Omental fat pad (tissue), 4 donors: ENCODE results near the gene GLOD5. TPM values are rescaled to one million over a fixed set of nuclear protein-coding genes. Genes with fewer than 3 reads are reported as not detected.

Experiments
- ATAC-seq: fragments of 150-250 bp; one replicate; pipeline ENCODE4 v1.9.1; 2016; ENCODE audit warnings: mild to moderate bottlenecking, moderate library complexity; ENCODE audit not compliant: low FRiP score
- DNase-seq: peaks from one replicate; pipeline ENCODE4 v3.0.0-alpha.2; 2019; ENCODE audit warnings: low spot score
- total RNA-seq, 4 donors: library from RNA; depleted of rRNA; stranded (reverse); fragments of >200 nt; gene quantifications; one replicate each; pipeline ENCODE4 v1.1.0, GENCODE V29; 2016
- TF ChIP-seq, protein P1 (sequence below), 3 donors: fragments of 450-650 bp; IDR thresholded peaks; one replicate each; pipeline ENCODE4 v1.5.1; 2016 to 2017; ENCODE audit warnings: antibody characterized with exemption in 3 of 3, mild to moderate bottlenecking in 3 of 3, moderate library complexity in 2 of 3

Gene GLOD5
- total RNA-seq = not detected

DNA sequence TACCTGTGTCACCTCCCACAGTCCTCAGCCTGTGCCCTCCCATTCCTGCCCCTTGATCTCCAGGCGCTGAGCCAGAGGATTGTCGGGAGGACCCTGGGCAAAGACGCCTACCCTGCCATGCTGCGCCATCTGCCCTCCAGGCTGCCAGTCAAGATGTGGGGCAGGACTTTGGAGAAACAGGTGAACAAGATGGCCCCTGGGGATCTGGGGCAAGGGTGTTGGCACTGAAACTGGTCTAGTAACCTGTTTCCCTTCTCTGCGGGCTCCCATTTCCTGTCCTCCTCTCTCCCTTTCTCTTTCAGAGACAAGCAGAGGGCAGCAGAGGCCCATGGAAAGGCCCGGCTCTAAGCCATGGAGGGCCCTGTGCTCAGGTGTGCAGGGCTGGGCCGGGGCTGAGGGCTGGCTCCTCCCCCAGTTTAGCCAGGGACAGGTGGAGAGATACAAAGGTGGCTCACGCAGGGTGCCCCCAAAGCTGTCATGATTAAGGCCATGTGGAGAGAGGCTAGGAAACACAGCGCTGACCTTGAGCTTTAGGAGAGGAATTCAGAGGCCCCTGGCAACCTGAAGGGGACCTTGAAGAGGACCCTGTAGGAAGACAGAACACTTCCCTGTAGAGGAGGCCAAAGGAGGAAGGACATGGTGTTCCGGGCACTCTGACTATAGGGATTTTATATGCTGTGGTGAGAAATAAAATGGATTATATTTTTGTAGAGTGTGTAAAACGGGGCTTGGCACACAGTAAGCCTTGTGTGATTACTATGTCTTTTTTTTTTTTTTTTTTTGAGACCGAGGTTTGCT, at the start of gene GLOD5:
Gene GLOD5 (plus strand): TSS at position 74 of the 798 bp plus-strand sequence. CDS start 44 bp downstream, at position 118.
- DNase-seq (no peak), ATAC-seq (no peak)
- TF ChIP-seq, protein P1, sequence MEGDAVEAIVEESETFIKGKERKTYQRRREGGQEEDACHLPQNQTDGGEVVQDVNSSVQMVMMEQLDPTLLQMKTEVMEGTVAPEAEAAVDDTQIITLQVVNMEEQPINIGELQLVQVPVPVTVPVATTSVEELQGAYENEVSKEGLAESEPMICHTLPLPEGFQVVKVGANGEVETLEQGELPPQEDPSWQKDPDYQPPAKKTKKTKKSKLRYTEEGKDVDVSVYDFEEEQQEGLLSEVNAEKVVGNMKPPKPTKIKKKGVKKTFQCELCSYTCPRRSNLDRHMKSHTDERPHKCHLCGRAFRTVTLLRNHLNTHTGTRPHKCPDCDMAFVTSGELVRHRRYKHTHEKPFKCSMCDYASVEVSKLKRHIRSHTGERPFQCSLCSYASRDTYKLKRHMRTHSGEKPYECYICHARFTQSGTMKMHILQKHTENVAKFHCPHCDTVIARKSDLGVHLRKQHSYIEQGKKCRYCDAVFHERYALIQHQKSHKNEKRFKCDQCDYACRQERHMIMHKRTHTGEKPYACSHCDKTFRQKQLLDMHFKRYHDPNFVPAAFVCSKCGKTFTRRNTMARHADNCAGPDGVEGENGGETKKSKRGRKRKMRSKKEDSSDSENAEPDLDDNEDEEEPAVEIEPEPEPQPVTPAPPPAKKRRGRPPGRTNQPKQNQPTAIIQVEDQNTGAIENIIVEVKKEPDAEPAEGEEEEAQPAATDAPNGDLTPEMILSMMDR (IDR thresholded peaks at IDR 0.05) = no peak

DNA sequence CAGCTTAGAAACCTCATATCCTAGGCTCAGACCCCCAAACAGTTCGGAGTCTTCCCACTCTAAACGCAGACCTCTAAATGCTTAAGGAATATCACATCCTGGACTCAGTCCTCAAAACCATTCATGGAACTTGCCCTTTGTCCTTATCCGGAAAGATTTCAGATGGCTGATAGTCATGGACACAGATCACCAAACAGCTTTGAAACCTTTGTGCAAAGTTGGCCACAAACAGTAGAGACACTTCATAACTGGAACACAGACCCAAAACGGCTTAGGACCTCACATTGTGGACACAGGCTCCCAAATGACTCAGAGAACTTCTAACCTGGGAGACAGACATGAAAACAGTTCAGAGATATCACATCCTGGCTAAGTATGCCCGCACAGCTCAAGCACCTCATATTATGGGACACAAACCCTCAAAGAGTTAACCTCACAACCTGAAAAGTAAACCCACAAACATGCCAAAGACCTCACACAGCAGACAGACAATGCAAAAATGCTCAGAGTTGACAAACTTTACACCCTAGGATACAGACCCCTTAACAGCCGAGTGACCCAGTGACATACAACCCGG, 49.5 kb upstream of the GLOD5 start:
- DNase-seq = no peak
- ATAC-seq = no peak
- TF ChIP-seq, protein P1 (IDR thresholded peaks at IDR 0.05) = no peak

DNA sequence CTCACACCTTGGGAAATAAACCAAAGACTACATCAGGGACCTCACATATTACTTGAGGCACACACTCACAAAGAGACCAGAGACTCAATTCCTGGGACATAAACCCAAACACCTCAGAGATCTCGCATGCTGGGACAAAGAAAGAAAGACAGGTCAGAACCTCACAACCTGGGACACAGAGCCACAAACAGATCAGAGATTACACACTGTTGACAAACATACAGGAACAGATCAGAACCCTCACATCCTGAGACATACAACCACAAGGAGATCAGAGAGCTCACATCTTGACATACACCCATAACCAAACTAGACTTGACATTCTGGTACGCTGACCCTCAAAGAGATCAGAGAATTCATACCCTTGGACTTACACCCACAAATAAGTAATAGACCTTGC, 47.7 kb upstream of the GLOD5 start:
- TF ChIP-seq, protein P1 (IDR thresholded peaks at IDR 0.05) = no peak
- ATAC-seq = no peak
- no peak for DNase-seq

DNA sequence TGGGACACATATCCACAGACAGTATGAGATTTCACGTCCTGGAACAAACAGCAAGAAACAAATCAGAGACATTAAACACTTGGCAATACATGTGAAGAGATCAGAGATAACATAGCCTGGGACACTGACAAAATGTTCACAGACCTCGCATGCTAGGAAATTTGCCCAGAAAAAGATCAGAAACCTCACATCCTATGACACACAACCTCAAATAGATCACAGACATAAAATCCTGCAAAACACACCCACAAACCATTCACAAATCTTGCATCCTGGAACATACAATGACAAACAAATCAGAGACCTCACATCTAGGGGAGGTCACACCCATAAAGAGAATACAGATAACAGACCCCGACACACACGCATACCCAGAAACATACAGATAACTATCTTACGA, 47.0 kb upstream of the GLOD5 start:
- TF ChIP-seq, protein P1 (IDR thresholded peaks at IDR 0.05) = no peak
- no peak for ATAC-seq
- DNase-seq = no peak

DNA sequence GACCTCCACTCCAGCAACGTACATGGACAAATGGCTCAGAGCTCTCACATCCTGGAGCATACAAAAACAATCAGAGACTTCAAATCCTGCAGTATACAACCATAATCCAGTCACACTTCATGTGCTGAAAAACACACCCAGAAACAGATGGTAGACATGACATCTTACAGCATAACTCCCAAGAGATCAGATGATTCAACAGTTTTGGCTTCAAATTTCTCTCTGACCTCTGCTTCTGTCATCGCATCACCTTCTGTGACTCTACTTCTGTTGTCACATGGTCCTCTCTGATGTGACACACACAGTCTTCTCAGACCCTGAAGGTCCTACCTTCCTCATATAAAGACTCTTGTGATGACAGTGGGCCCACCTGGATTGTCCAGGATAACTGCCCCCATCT, 46.5 kb upstream of the GLOD5 start:
- no peak for DNase-seq

DNA sequence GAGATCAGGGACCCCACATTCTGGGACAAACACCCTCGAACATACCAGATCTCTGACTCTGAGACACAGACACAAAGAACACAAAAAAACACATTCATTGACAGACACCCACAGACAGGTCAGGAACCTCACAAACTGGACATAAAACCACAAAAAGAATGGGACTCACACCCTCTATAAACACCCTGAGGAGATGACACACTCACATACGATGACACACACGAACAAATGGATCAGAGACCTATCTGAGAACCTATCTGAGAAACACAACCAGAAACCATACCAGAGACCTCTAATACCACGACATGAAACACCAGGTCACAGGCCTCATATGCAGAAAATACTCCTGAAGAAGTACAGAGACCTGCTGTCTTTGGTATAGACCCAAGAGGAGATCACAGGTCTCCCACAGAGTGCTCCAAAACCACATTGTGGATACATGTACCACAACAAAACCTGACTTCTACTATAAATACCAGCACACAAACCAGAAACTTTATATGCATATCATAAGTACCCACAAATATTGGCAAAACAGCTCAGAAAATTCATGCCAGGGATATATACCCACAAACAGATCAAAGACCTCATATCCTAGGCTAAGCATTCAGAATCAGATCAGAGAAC, 45.6 kb upstream of the GLOD5 start:
- ATAC-seq (no peak), DNase-seq (no peak)
- TF ChIP-seq, protein P1 (IDR thresholded peaks at IDR 0.05) = no peak

More for the DNA sequence above, 46.5 kb upstream of the GLOD5 start:
- TF ChIP-seq, protein P1 (IDR thresholded peaks at IDR 0.05) = no peak
- no peak for ATAC-seq
